ENCODE data around the gene ADAMTS5. TPM values are rescaled to one million over a fixed set of nuclear protein-coding genes. Genes with fewer than 3 reads are reported as not detected.
A peak's percentile ranks its signal among the peaks of the same experiment; 100 is the strongest.

Gene ADAMTS5
- total RNA-seq, 2 donors from 2014 or later: 0.33 to 1.9 TPM

DNA sequence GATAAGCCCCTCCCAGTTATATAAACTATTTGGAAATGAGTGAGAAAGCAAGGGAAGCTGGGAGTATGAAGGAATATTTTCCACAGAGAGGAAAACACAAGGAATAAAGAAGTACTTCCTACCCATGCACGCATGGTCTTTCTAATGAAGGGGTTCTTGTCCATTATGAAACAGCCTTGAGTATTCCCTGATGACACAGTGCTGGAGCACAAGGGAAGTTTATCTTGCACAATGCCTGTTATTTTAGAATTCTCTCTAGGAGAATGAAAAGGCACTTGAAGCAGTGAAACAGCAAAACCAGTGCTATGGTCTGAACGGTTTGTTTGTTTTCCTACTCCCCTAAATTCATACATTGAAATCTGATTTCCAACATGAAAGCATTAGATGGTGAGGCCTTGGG, 83.1 kb downstream of the ADAMTS5 start:
- no peaks in the 10 kb centered on the region for H3K4me1 ChIP-seq (ENCODE audit: control insufficient read depth, insufficient read depth, low read length)
- no peak overlapping the region for H3K27ac ChIP-seq (ENCODE audit: low read depth, low read length)
- H3K36me3 ChIP-seq (ENCODE audit: control insufficient read depth, insufficient read depth, low read length): no peaks in the 10 kb centered on the region
- H3K27me3 ChIP-seq (ENCODE audit: control insufficient read depth, insufficient read depth, low read length, poor library complexity, severe bottlenecking): no peaks in the 10 kb centered on the region
- Mint-ChIP-seq H3K4me3 (no peak overlapping the region), H3K36me3 (ENCODE audit: low read depth) (no peaks in the 10 kb centered on the region), H3K27ac (no peak overlapping the region), H3K9me3 (no peaks in the 10 kb centered on the region), H3K4me1 (peaks cover 20% of the 10 kb centered on the region), H3K27me3 (ENCODE audit: insufficient read depth) (no peaks in the 10 kb centered on the region)
- no peak for DNase-seq
- no peak overlapping the region for H3K9ac ChIP-seq (ENCODE audit: extremely low read depth, low read length, poor library complexity, severe bottlenecking)
- no peak for TF ChIP-seq CTCF (conservative IDR thresholded peaks at IDR 0.05)
- peaks cover 13% of the 10 kb centered on the region for H3K9me3 ChIP-seq (ENCODE audit: control insufficient read depth, low read length)
- no peak overlapping the region for H3K4me3 ChIP-seq (ENCODE audit: low read length)
- WGBS, 2 experiments (ENCODE audit: insufficient coverage in 1 of 2, insufficient read length in 1 of 2): 90 to 92% methylated on average over 1 to 2 of the region's 2 CpGs

DNA sequence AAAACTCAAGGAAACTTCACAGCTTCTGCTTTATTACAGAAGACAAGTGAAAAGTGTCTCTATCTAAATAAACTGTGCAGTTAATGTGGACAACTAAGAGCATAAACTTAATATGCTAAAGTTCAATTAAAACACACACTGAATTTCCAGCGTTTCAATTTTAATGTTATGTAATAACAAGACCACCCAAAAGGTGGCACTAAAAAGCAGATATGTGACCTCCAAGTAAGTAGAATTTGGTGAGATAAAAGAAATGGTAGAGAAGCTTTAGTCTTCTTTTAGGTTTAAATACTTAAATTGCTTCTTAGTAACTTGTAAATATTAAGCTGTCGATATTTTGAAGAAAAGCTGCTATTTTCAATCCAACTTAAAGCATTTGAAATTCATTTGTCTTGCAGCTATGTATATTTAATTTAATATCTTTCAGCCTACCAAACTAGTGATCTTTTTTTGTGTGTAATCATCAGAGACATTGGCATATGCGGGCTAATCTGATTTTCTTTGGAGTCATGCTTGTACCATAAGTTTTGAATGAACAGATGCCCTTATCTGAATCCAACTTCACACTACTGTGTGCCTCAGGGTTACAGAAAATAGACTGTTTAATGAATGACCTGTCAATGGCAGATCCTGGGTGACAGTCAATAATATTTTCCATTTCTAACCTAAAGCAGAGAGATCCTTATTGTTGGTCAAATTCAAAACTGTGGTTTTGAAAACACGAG, 85.2 kb downstream of the ADAMTS5 start:
- Histone ChIP-seq H3K4me3 (ENCODE audit: low read length) (no peak overlapping the region), H3K27me3 (ENCODE audit: control insufficient read depth, insufficient read depth, low read length, poor library complexity, severe bottlenecking) (no peaks in the 10 kb centered on the region), H3K27ac (ENCODE audit: low read depth, low read length) (no peak overlapping the region), H3K36me3 (ENCODE audit: control insufficient read depth, insufficient read depth, low read length) (no peaks in the 10 kb centered on the region), H3K9ac (ENCODE audit: extremely low read depth, low read length, poor library complexity, severe bottlenecking) (no peak overlapping the region), H3K4me1 (ENCODE audit: control insufficient read depth, insufficient read depth, low read length) (no peaks in the 10 kb centered on the region), H3K9me3 (ENCODE audit: control insufficient read depth, low read length) (no peaks in the 10 kb centered on the region)
- TF ChIP-seq CTCF (conservative IDR thresholded peaks at IDR 0.05): peak; percentile 71
- Mint-ChIP-seq H3K9me3 (no peaks in the 10 kb centered on the region), H3K27me3 (ENCODE audit: insufficient read depth) (no peaks in the 10 kb centered on the region), H3K4me3 (no peak overlapping the region), H3K27ac (no peak overlapping the region), H3K4me1 (peaks cover 13% of the 10 kb centered on the region), H3K36me3 (ENCODE audit: low read depth) (no peaks in the 10 kb centered on the region)
- 40 to 68% methylated on average over 1 to 4 of the region's 4 CpGs for WGBS, 2 experiments (ENCODE audit: insufficient coverage in 1 of 2, insufficient read length in 1 of 2)
- no peak for DNase-seq

DNA sequence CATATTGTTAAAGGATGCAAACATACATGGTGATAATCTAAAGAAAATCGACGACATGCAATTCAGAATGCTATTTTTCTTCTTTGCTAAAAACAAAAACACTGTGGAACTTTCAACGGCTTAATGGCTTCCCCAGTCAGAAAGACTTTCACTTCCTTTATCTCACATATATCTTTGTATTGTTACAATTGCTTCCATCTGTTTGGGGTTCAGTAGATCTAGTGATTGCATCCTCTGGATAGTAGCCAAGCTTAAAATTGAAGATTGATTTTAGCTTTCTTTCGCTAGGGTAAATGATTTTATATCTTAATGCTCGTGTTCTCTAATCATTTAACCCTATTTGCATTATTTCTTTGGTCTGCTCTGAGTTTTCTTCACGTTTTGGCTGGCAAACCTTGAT, 89.9 kb downstream of the ADAMTS5 start:
- H3K4me1 Mint-ChIP-seq: peaks cover 13% of the 10 kb centered on the region
- no peak overlapping the region for H3K4me3 ChIP-seq (ENCODE audit: low read length)
- H3K27ac Mint-ChIP-seq: no peak overlapping the region
- H3K4me1 ChIP-seq (ENCODE audit: control insufficient read depth, insufficient read depth, low read length): no peaks in the 10 kb centered on the region
- peaks cover 14% of the 10 kb centered on the region for H3K9me3 ChIP-seq (ENCODE audit: control insufficient read depth, low read length)
- H3K4me3 Mint-ChIP-seq: no peak overlapping the region
- no peak overlapping the region for H3K9ac ChIP-seq (ENCODE audit: extremely low read depth, low read length, poor library complexity, severe bottlenecking)
- no peak overlapping the region for H3K27ac ChIP-seq (ENCODE audit: low read depth, low read length)
- no peaks in the 10 kb centered on the region for H3K36me3 Mint-ChIP-seq (ENCODE audit: low read depth)
- no peak for TF ChIP-seq CTCF (conservative IDR thresholded peaks at IDR 0.05)
- DNase-seq: no peak
- no peaks in the 10 kb centered on the region for H3K27me3 ChIP-seq (ENCODE audit: control insufficient read depth, insufficient read depth, low read length, poor library complexity, severe bottlenecking)
- no peaks in the 10 kb centered on the region for H3K27me3 Mint-ChIP-seq (ENCODE audit: insufficient read depth)
- H3K9me3 Mint-ChIP-seq: peaks cover 22% of the 10 kb centered on the region
- 94 to 95% methylated on average over 4 to 6 of the region's 6 CpGs for WGBS, 2 experiments (ENCODE audit: insufficient coverage in 1 of 2, insufficient read length in 1 of 2)
- H3K36me3 ChIP-seq (ENCODE audit: control insufficient read depth, insufficient read depth, low read length): no peaks in the 10 kb centered on the region
